NCI-H345 (cell line): ENCODE data around the gene PTGER2.

Experiments used
- DNase-seq: peaks from one replicate; lab custom pipeline; 2025; lab: John Stamatoyannopoulos, UW

PTGER2 gene

DNA sequence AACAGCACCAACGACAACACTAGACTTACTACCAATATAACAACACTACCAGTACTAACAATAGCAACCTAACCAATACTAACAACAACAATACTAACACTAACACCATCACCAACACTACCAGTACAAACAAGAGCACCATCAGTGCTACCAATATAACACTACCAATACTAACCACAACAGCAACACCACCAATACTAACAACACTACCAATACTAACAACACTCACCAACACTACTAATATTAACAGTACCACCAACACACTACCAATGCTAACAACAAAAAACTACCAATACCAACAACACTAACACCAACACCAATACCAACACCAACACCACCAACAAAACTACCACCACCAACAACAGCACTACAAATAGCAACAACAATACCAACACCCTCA, 25.1 kb downstream of the PTGER2 start:
- DNase-seq, result no peak

DNA sequence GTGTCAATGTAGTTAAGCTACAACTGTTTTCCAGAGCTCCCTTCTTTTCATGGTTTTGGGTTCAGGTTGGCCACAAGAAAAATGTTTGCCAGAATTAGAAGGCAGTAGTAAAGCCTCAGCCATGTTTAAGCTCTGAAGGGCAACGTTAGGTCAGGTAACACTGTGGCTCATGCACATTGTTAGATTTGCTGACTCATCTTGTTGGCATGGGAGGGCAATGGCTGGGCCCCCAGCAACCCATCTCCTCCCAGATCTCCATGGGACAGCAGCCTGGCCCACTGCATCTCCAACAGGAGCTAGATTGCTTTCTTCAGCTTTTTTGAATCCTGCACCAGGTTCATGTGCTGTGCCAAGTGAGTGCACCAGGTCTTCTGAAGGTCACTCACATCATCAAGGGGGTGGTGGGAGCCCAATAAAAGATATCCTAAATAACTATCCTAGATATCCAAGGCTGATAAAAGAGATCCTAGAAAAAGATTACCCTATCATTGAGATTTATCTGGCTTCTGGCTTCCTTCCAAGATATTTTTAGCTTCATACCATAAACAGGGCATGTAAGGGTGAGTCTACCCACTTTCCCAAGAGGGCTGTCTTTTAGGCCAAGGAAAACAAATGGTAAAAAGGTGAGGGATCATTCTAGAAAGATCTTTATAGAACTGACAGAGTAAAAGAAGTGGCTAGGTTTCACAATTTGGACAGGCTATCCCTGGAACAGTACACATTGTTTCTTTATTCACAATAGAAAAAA, 28.9 kb downstream of the PTGER2 start:
- no peak for DNase-seq

DNA sequence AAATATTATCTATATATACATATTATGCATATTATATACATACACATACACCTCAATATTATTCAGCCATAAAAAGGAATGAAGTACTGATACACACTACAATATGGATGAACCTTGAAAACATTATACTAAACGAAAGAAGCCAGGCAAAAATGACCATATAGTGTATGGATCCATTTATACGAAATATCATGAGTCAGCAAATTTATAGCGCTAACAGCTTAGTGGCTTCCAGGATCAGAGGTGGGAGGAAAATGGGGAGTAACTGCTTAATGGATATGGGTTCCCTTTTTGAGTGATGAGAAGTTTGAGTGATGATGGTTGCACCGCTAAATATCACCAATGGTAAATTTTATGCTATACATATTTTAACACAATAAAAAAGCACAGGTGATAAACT, 32.7 kb downstream of the PTGER2 start:
- DNase-seq, result no peak

DNA sequence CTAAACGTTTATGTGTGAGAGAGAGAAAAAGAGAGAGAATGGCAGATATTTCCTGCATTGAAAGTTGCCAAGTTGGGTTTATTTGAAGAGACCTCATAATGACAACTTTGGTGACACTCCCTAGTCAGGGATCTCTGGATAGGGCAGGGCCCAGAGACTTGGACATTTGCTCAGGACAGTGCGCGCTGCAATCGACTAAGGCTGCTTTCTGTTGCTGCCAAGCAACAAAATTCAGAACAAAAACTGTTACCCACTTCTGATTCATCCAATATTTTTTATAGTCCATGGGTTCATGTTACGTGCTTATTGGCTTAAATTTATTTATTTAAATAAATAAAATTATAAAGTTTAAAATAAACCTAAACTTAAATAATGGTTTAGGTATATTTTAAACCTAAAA, 34.2 kb downstream of the PTGER2 start:
- no peak for DNase-seq

DNA sequence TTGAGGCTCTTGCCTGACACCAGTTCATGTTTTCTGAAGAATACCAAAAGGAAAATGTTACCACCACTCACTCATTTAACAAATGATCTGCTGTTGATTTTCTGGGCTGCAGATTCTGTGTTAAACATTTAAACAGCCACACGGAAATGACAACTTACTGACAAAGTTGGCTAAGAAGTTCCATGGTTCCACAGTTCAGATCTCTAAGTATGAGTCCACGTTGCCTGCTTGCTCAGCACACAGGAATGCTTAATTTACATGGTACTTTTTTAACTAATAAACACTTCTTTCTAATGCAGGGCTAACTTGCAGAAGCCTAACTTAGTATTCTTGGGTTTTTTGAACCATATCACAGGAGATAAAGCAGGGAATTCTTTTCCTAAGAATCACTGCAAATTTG, 34.7 kb downstream of the PTGER2 start:
- DNase-seq, result no peak

DNA sequence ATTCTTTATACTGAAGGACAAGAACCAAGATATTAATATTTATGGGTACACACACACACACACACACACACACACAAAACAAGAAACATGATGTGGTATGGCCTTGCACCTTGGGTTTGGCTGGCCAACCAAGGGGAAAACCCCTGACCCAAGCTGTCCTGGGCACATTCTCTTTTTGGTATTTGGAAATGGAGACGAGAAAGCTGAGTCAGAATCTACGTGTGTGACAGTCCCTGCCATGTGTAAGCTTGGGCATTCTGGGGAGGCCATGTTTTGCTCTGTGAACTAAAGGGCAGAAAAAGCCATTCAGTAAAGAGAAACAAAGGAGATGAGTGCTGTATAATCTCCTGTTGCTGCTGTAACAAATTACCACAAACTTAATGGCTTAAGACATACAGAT, 35.6 kb downstream of the PTGER2 start:
- no peak for DNase-seq

DNA sequence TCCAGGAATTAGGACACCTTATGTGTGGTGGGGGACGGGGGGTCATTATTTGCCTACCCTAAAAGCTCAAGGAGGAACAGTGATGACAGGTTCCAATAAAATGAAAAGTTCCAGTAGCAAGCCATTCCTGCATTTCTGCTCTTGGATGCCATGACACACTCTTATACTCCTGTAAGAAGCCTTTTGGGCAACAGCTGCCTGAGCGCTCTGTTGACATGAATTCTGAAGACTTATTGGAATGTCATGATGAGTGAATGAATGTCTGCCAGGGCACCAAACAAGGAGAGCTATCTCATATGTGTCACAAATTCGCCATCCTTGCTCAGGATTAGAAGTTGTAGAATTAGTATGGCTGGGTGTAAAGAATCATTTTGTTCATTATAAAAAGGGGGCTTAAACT, 36.3 kb downstream of the PTGER2 start:
- DNase-seq, result no peak

DNA sequence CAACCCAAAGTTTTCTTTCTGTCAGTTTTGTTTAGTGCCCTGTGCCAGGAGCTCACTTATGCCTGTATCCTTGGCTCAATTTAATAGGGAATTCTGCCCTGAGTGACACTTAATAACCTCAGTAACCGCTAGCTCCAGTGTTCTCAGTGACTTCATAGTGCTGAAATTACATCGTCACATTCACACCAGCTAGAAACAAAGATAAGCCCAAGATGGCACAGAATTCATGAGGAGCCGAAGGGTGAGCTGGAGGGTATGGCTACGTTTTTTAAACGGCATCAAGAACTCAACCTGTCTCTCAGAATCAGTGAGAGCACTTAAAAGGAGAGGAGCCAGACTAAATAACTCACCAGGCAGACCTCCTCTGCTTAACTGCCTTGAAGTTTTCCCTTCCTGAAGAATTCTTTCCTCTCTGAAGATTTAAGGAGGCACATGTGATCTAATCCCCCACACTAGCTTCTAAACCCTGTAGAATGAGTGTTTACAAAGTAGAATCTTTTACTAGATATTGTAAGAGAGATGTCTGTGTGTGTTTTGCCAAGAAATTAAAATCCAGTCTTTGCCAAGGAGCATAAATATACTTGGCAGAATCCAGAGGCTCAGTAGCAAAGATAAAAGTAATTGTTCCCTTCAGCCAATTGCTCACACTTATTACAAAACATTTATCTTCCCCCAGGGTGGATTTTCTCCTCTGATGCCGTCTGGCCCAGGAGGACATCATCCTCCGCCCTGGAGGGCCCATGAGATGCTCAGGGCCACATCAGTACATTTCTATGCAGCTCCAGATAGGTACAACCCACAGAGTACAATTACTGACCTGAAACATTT, 37.3 kb downstream of the PTGER2 start:
- no peak for DNase-seq

DNA sequence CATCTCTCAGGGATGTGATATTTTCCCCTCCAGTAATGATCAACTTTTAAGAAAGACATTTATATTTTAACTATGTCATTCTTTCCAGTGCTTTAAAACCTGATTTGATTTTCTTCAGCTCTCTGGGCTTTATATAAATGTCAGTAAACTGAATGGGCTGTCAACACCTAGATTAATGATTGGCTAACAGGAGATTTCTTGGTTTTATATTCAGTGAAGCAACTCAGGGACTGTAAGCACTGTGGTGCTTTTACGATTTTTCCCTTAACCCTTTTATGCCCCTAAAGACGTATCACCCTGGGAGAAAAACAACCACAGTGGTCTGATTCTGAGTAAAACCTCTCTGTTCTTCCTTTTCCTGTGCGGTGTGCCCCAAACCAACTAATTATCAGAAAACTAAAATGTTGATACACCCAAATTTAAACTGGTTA, 38.0 kb downstream of the PTGER2 start:
- no peak for DNase-seq

DNA sequence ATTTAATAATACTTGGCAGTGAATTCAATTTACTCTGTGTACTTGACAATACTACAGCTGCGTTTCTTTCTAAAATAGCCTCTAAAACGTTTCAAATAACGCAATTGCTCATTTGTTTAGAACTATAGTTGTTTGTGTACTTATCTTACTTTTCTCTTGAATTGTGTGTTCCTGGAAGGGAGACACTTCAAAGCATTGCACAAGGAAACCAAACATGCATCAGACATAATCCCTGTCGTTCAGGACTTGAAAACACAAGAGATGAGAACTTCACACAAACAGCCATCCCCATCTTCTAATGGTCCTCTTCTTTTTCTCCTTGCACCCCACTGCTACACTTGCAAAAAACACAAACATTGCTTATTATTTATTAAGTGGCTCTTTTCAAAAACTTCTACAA, 38.5 kb downstream of the PTGER2 start:
- no peak for DNase-seq

DNA sequence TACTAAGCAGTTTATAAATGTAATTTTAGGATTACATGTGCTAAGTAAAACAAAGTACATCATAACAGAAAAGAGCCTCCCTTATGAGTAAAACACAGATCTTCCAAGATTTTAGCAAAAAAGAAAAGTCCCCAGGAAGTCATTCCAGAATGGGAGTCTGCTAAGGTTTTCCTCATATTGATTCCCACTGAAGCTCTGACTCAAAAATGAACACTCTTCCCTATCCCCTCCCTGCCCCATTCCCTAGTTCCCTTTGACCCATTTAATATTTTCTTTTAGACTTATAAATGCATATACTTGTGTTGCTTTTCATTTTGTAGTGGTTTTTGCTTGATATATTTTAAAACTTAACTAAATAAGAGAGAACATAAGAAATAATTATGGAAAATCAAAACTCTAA, 40.1 kb downstream of the PTGER2 start:
- no peak for DNase-seq

DNA sequence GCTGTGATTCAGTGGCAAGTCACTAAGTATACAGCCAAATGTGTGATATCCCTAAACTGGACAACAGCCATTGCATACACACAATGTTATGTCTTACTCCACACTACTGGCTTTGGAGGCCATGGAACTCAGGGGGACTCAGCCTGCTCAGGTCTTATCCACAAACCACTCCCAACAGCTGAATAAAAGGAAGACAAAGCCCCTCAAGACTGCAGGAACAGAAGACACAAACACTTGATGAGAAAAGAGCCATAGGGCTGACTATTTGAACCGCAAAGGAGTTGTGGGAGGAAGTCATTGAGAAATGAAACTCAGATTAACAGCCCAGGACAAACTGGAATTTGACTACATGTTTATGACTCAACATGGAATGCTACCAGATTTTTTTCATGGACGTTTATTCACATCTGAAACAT, 40.9 kb downstream of the PTGER2 start:
- DNase-seq, result no peak

DNA sequence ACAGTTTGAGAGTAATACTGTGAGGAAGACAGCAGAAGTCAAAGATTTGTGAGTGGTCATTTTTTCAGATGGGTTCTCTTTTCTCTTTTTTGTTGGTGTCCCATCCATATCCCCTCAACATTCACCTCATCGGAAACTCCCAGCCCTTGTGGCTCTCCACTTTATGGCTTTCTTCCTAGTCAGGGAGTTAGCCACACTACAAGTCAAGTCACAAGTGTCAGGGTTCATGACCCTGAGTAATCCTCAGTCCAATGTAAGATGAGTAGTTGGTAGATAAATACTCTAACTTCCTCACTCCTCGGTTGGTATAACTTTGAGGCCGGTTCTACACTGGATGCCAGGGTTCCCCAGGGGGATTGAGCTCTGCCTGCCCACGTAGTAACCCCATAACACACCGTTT, 41.4 kb downstream of the PTGER2 start:
- DNase-seq, result no peak

DNA sequence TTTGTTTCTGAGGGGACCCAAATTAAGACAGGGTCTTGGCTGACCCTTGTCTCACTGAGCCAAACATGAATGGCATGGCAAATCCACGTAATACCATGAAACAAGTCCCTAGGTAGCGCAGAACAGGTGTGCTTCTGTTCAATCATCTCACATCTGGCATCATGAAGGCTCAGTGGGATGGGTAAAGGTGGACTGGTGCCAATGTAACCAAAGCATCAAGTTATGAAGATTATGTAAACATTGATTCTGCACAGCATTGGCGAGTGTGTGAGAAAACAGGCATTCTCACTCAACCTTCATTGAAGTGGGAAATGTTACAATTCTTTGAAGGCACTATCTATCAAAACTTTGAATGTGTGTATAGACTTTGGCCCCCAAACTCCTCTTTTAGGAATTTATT, 41.9 kb downstream of the PTGER2 start:
- peak; percentile 76 for DNase-seq

DNA sequence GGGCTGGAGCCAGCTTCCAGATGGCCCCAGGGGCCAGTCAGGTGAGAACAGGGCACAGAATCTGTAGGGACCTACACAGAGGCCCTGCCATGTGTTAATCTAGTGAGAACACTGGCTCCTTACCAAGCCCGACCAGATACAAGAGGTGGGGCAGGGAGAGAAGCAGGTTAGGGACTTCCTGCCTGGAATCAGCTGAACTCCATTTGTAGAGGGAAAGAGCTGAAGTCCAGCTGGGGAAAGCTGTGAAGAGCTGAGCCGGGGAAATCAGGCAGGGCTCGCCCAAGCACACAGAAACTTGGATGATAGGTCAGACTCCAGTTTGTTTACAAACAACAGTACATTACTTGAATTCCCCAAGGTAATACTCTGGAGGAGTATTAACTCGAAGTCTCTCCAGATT, 46.7 kb downstream of the PTGER2 start:
- no peak for DNase-seq

DNA sequence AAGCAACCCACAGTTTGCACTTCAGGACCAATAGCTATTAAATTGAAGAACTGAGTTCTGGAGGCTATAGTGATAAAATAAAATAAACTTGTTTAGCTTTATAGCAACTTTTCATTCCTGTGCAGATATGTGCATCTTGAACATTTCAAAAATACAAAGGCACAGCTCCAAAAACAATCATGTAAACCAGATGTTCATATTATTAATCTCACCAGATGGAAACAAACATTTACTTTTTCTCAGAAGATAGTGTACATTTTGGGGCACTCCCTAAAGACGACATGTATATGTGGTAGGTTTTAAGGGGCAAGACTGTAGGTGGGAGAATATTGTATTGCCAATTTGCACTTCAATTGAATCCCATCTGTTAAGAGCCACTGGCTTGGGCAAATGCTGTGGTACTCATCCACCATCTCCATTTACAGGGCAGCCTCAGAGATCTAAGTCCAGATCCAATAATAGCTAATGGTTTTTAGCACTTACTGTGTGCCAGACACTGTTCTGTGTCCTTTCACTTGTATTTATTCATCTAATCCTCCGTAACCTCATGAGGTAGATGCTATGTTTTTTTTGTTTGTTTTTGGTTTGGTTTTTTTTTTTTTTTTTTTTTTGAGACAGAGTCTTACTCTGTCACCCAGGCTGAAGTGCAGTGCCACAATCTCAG, 49.1 kb downstream of the PTGER2 start:
- no peak for DNase-seq

DNA sequence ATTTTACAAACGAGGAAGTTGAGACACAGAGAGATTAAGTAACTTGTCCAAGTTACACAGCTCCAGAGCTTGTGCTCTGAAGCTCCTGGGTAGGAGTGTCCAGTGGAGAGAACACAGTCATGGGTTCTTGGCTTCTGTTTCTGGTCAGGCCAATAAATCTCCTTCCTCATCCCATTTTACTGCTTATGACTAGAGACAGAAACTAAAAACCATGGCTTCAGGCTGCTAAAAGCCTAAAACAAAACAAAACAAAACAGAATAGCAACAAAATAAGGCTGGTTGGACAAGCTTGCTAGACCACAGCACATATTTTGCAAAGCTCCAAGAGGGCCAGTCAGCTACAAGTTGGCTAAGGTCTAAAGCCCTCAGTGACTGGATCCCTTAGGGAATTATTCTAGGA, 49.8 kb downstream of the PTGER2 start:
- no peak for DNase-seq

DNA sequence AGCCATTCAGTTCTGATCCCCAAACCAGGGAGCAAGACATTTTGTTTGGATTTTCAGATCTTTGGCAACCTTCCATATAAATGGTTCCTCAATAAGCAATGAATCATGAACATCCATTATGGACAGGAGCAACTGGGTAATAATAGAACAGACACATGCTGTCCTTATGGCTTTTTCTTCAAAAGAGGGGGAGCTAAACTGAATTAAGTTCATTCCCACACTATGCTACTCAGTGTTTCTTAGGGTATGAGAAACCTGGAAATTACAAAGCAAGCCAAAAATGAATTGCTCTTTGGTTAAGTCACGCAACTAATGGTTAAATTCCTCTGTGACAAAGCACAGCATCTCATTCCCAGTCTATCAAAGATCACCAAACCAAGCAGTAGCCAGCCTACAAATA, 51.0 kb downstream of the PTGER2 start:
- DNase-seq, result no peak

DNA sequence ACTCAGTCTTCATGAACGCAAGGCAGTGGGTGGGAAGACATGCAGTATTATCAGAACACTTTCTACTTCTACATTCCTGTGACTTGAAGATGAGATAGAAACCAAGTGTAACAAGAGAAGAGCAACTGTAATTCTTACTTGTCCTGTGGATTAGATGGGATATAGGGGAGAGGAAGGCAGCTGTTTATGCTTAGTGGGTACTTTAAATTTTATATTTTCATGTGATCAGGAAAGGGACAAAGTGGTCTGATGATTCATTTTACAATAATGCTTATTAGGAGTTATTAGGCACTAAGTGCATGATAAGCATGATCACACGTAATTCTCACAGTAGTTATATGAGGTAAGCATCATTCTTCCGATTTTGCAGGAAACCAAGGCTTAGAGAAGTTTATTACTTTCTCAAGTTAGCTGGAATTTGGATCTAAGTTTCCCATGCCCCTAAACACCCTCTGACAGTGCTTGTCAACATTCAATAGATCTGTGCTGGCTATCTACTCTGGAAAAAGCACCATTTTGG, 52.7 kb downstream of the PTGER2 start:
- DNase-seq, result no peak

DNA sequence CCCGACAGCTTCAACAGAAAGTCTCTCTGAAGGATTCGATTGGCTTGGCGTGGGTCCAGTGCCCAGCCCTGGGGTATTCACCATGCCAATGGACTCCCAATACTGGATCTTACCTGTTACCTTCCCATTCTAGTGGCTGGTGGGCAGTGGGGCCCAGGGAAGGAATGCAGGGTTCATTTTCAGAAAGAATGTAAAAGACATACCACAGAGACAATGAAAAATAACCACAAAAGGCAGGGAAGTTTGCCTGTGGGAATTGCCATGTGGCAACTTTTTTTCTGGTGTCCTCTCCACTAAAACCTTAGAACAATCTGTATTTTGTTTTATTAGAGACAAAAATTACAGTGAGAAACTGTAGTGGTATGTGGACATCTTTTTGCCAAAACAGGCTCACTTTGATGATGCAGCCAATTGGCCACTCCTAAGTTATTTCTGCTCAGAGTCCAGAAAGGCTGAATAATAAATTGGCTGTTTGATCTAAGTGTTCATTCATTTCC, 55.2 kb downstream of the PTGER2 start:
- no peak for DNase-seq

DNA sequence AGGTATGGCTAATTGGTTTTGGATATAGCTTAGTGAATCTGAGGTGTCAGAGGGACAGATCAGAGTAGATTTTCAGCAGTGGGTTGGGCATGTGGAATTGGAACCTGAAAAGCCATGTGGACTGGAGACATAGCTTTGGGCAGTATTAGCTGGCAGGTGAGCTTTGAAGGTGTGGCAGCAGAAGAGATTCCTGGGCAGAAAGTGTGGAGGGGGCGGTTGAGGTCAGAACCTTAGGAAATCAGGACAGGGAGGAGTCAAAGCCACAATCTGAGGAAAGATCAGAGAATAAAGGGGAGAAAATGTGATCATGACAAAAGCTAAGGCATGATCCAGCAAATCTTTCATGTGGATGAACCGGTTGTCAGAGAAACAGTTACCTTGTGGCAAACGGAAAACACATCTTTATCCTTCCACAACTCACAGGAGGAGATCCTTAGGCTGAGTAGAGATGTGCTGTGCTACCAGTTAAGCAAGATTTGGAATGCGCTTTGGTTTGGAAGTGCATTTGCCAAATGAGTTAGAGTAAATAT, 56.4 kb downstream of the PTGER2 start:
- no peak for DNase-seq

DNA sequence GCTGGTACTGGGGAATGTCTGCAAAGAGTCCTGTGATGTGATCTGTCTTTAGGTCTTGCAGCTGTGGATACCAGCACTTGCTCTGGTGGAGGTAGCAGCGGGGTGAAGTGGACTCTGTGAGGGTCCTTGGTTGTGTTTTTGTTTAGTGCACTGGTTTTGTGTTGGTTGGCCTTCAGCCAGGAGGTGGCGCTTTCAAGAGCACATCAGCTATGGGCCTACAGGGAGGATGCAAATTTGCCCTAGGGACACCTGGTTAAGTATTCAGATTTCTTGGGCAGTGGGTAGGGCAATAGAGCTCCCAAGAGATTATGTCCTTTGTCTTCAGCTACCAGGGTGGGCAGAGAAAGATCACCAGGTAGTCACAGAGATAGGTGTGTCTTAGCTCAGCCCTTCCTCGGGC, 63.8 kb downstream of the PTGER2 start:
- no peak for DNase-seq
